Prostate gland (tissue), 2 donors: ENCODE measurements around the gene E2F1.

ENCODE experiments used
- POLR2A ChIP-seq: fragments of 450-650 bp; IDR thresholded peaks from one replicate; pipeline ENCODE4 v1.6.1; 2016; ENCODE audit warnings: antibody characterized with exemption, mild to moderate bottlenecking
- POLR2AphosphoS5 ChIP-seq: sonication (generic); formaldehyde crosslinking; IDR thresholded peaks from one replicate; pipeline ENCODE4 v1.6.1; 2017; ENCODE audit warnings: antibody characterized with exemption
- TF ChIP-seq, protein P1 (sequence below), 4 experiments: fragments of 200-600 bp in 2 of 4; fragments of 450-650 bp in 2 of 4; sonication (generic) in 2 of 4; IDR thresholded peaks; 1 replicate in 3 of 4; 2 replicates in 1 of 4; pipeline ENCODE4 v1.5.1; 2016 to 2019; ENCODE audit warnings: antibody characterized with exemption in 4 of 4, mild to moderate bottlenecking in 2 of 4, moderate library complexity in 2 of 4

GRCh38 chr20:33681288-33681687 lies 4.9 kb downstream of the E2F1 start:
- no peak for TF ChIP-seq POLR2A
- TF ChIP-seq, protein P1, sequence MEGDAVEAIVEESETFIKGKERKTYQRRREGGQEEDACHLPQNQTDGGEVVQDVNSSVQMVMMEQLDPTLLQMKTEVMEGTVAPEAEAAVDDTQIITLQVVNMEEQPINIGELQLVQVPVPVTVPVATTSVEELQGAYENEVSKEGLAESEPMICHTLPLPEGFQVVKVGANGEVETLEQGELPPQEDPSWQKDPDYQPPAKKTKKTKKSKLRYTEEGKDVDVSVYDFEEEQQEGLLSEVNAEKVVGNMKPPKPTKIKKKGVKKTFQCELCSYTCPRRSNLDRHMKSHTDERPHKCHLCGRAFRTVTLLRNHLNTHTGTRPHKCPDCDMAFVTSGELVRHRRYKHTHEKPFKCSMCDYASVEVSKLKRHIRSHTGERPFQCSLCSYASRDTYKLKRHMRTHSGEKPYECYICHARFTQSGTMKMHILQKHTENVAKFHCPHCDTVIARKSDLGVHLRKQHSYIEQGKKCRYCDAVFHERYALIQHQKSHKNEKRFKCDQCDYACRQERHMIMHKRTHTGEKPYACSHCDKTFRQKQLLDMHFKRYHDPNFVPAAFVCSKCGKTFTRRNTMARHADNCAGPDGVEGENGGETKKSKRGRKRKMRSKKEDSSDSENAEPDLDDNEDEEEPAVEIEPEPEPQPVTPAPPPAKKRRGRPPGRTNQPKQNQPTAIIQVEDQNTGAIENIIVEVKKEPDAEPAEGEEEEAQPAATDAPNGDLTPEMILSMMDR (IDR thresholded peaks at IDR 0.05) = no peak
- no peak for TF ChIP-seq POLR2AphosphoS5
